A375 (cell line): ENCODE results near the gene SLC25A6. TPM values are rescaled to one million over a fixed set of nuclear protein-coding genes. Genes with fewer than 3 reads are reported as not detected.

Experiments used
- total RNA-seq: library from RNA; depleted of rRNA; stranded (reverse); fragments of >200 nt; shearing (Covaris generic); gene quantifications from 2 replicates; pipeline ENCODE4 v1.2.3, GENCODE V29; 2014; rRNA removed

SLC25A6 gene
- total RNA-seq: 188 and 216 TPM in 2 replicates

DNA sequence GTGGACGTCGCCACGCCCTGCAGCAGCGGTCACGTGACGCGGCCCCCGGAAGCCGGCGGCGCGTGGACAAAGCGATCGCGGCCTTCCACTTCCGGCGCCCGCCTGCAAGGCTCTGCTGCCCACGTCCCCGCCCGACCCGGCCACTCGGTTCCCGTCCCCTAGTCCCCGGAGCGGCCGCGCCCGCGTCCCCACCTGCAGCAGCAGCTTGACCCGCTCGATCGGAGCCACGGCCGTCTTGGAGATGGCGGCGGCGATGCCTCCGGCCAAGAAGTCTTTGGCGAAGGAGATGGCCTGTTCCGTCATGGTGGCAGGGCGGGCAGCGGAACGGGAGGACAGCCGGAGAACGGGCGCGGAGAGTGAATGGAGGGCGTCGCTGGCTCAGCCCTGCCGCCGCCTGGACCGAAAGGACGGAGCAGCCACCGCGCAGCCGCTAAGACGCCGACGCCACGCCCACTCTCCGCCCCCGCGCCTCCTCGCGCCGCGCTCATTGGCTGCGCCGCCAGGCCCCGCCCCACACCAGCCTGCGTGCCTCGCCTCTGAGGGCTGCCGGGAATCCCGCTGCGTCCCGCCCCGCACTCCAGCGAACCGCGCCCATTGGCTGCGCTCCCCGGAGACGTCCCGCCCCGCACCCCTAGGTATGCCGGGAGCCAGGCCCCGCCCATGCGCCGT is at the start of gene SLC25A6:
SLC25A6 (minus strand) TSS at position 407 of the 669 bp plus-strand sequence; CDS start at position 303, 104 bp downstream.

DNA sequence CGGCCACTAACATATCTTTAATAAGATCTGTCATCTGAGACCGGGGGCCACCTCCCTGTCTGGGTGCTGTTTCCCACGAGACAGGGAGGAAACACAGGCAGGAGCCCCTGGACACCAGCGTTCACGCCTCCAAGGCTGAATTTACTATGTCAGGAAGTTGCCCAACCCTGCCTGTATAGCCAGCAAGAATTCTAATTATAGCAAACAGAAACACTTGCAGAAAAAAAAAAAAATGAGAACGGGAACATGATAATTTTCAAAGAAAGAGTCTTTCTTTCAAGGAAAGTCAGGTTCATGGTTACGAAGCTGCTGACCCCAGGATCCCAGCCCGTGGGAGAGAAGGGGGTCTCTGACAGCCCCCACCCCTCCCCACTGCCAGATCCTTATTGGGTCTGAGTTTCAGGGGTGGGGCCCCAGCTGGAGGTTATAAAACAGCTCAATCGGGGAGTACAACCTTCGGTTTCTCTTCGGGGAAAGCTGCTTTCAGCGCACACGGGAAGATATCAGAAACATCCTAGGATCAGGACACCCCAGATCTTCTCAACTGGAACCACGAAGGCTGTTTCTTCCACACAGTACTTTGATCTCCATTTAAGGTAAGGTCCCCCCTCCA is 55.5 kb downstream of the SLC25A6 start, which contains the start of gene IL3RA:
IL3RA (plus strand) TSS at position 455 of the 613 bp plus-strand sequence. CDS start 4,981 bp downstream, outside the sequence.

Other genes starting within 250 kb of the SLC25A6 start
- gene CRLF2, start 179.5 kb downstream of the SLC25A6 start, total RNA-seq: not detected in 2 replicates
- gene CSF2RA, start 123.3 kb downstream of the SLC25A6 start, total RNA-seq: 2.2 TPM in 2 replicates
- not detected in 2 replicates for gene IL3RA, start 55.3 kb downstream of the SLC25A6 start, total RNA-seq
- gene ASMTL, start 60.8 kb upstream of the SLC25A6 start, total RNA-seq: 6.7 and 7.7 TPM in 2 replicates
- gene P2RY8, start 145.1 kb upstream of the SLC25A6 start, total RNA-seq: not detected in 2 replicates
- gene AKAP17A, start 199.5 kb upstream of the SLC25A6 start, total RNA-seq: 36.5 and 39.6 TPM in 2 replicates
- not detected in 2 replicates for gene ASMT, start 222.9 kb upstream of the SLC25A6 start, total RNA-seq